CD14-positive monocyte (primary cell): ENCODE results near the gene NMBR. TPM values are rescaled to one million over a fixed set of nuclear protein-coding genes. Genes with fewer than 3 reads are reported as not detected.
"Not testable (repeated sequence)": the region's sequence is repeated elsewhere in the genome, so short reads cannot be mapped to it uniquely, and the experiment has no call there.

Experiments used
- DNase-seq, 3 donors: peaks; one replicate each; pipeline ENCODE4 v3.0.0-alpha.2; 2011 to 2022
- H2AFZ ChIP-seq: 2 replicates; pipeline ENCODE4 v1.6.0; 2012; ENCODE audit warnings: mild to moderate bottlenecking, low read depth, low read length, inconsistent platforms; ENCODE audit not compliant: insufficient read depth, poor library complexity, severe bottlenecking
- H3K27ac ChIP-seq, 2 donors: 1 replicate in 1 of 2; 2 replicates in 1 of 2; pipeline ENCODE4 v1.5.1; 2012 to 2013; ENCODE audit warnings: low read length in 2 of 2, control low read depth in 1 of 2, inconsistent platforms in 1 of 2, low read depth in 1 of 2, mild to moderate bottlenecking in 1 of 2
- H3K27me3 ChIP-seq, 2 donors: one replicate each; pipeline versions ENCODE4 v1.6.0 to v1.6.1; 2011 to 2013; ENCODE audit warnings: low read length in 2 of 2; ENCODE audit not compliant: control insufficient read depth in 2 of 2, insufficient read depth in 2 of 2
- H3K36me3 ChIP-seq, 2 donors: replicated peaks in 1 of 2; 1 replicate in 1 of 2; 2 replicates in 1 of 2; pipeline versions ENCODE4 v1.5.1 to v1.6.1; 2012 to 2013; ENCODE audit warnings: low read length in 2 of 2, control low read depth in 1 of 2, inconsistent platforms in 1 of 2, mild to moderate bottlenecking in 1 of 2; ENCODE audit not compliant: insufficient read depth in 2 of 2, control insufficient read depth in 1 of 2
- H3K4me1 ChIP-seq, 2 donors: 1 replicate in 1 of 2; 2 replicates in 1 of 2; pipeline versions ENCODE4 v1.5.1 to v1.6.1; 2012 to 2013; ENCODE audit warnings: low read length in 2 of 2, control low read depth in 1 of 2, inconsistent platforms in 1 of 2, mild to moderate bottlenecking in 1 of 2, moderate library complexity in 1 of 2; ENCODE audit not compliant: insufficient read depth in 2 of 2, control insufficient read depth in 1 of 2
- H3K4me2 ChIP-seq: replicated peaks from 2 replicates; pipeline ENCODE3; 2012; ENCODE audit warnings: low read length, moderate library complexity, mild to moderate bottlenecking; ENCODE audit not compliant: poor library complexity, severe bottlenecking; ENCODE audit errors: extremely low read depth
- H3K4me3 ChIP-seq, 3 experiments: fragments of 200-600 bp in 1 of 3; sonication (generic) in 1 of 3; replicated peaks in 1 of 3; 1 replicate in 2 of 3; 2 replicates in 1 of 3; pipeline ENCODE4 v1.5.1; 2011 to 2013; ENCODE audit warnings: low read length in 3 of 3, mild to moderate bottlenecking in 3 of 3, control low read depth in 2 of 3, low read depth in 2 of 3, inconsistent platforms in 1 of 3, moderate library complexity in 1 of 3
- H3K79me2 ChIP-seq: 2 replicates; pipeline ENCODE4 v1.6.0; 2012; ENCODE audit warnings: mild to moderate bottlenecking, control low read depth, inconsistent platforms, low read length, moderate library complexity; ENCODE audit not compliant: insufficient read depth
- H3K9ac ChIP-seq: 2 replicates; pipeline ENCODE4 v1.6.0; 2017; ENCODE audit warnings: low read length, mild to moderate bottlenecking; ENCODE audit not compliant: insufficient read depth, poor library complexity, severe bottlenecking
- H3K9me3 ChIP-seq, 2 donors: replicated peaks in 1 of 2; 1 replicate in 1 of 2; 2 replicates in 1 of 2; pipeline versions ENCODE4 v1.5.1 to v1.6.1; 2012 to 2013; ENCODE audit warnings: low read length in 2 of 2, control low read depth in 1 of 2; ENCODE audit not compliant: control insufficient read depth in 1 of 2, insufficient read depth in 1 of 2
- H4K20me1 ChIP-seq: 2 replicates; pipeline ENCODE4 v1.6.0; 2012; ENCODE audit warnings: mild to moderate bottlenecking, low read length, control low read depth, moderate library complexity; ENCODE audit not compliant: insufficient read depth
- H3K27ac Mint-ChIP-seq, 7 donors: one replicate each; pipeline ENCODE4 v1.8.0; 2020; ENCODE audit warnings: mild to moderate bottlenecking in 7 of 7, mixed read lengths in 7 of 7, moderate library complexity in 6 of 7, inconsistent platforms in 2 of 7
- H3K27me3 Mint-ChIP-seq, 3 donors: one replicate each; pipeline ENCODE4 v1.8.0; 2021 to 2022; ENCODE audit warnings: low read depth in 3 of 3, mild to moderate bottlenecking in 3 of 3, mixed read lengths in 3 of 3, moderate library complexity in 3 of 3, inconsistent platforms in 1 of 3
- H3K36me3 Mint-ChIP-seq, 2 donors: one replicate each; pipeline ENCODE4 v1.8.0; 2020; ENCODE audit warnings: mixed read lengths in 2 of 2, inconsistent platforms in 1 of 2, mild to moderate bottlenecking in 1 of 2
- H3K4me1 Mint-ChIP-seq: one replicate; pipeline ENCODE4 v1.8.0; 2020; ENCODE audit warnings: mild to moderate bottlenecking, mixed read lengths
- H3K4me3 Mint-ChIP-seq, 2 donors: one replicate each; pipeline ENCODE4 v1.8.0; 2020; ENCODE audit warnings: mild to moderate bottlenecking in 2 of 2, mixed read lengths in 2 of 2, moderate library complexity in 1 of 2
- H3K9me3 Mint-ChIP-seq, 7 donors: one replicate each; pipeline ENCODE4 v1.8.0; 2020 to 2022; ENCODE audit warnings: mixed read lengths in 7 of 7, mild to moderate bottlenecking in 6 of 7, moderate library complexity in 6 of 7, inconsistent platforms in 2 of 7
- WGBS: methylation state at CpG from one replicate; pipeline ENCODE4 v1.1.5; 2013; ENCODE audit warnings: missing lambda C conversion rate; ENCODE audit not compliant: insufficient coverage; 5-methylcytosine and 5-hydroxymethylcytosine counted together
- intact Hi-C, 2 donors: fragments of 100-400 bp; cut with micrococcal nuclease; formaldehyde crosslinking; loops; one replicate each; pipeline versions ENCODE4 v1.15.0 to v1.15.1; 2023
- polyA plus RNA-seq, 3 donors: library from polyadenylated mRNA; depleted of rRNA in 1 of 3; unstranded in 2 of 3; stranded (reverse) in 1 of 3; fragments of 300-500 nt in 2 of 3; fragments of >200 nt in 1 of 3; fragmentation: Illumina TruSeq in 2 of 3; gene quantifications; 1 replicate in 2 of 3; 2 replicates in 1 of 3; pipeline ENCODE4 v1.2.3, GENCODE V29; 2012 to 2021
- TF ChIP-seq, protein P1 (sequence below): fragments of 200-600 bp; IDR thresholded peaks from one replicate; pipeline ENCODE4 v1.8.0; 2022; ENCODE audit warnings: antibody characterized with exemption, mild to moderate bottlenecking

The NMBR gene
- polyA plus RNA-seq, 3 donors = not detected

DNA sequence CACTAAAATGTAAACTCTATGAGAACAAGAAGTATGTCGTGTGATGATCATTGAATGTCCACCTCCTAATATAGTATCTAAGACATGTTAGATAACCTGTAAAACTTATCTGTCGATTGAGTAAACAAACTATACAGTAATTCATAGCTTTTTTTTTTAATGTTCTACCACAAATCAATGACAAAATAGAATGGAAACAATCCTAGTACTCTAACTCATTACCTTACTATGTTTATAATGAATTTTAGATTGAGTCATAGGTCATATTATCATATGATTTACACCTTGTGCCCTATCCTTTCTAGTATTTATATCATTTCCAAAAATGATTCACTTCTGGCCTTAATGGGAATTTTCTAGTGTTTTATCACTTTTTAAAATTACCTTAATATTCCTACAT is 6.3 kb upstream of the NMBR start:
- peak overlapping the region in 1 of 7 donors; percentile 10 for H3K27ac Mint-ChIP-seq
- WGBS = no CpG with 5 or more reads among the region's 2 CpGs
- Histone ChIP-seq H4K20me1 (peaks cover 91% of the 10 kb centered on the region), H3K4me2 (no peak overlapping the region), H3K27ac (no peak overlapping the region), H2AFZ (no peak overlapping the region), H3K4me1 (peaks cover 9% of the 10 kb centered on the region in 2 donors), H3K4me3 (no peak overlapping the region), H3K36me3 (peaks cover 0 to 14% of the 10 kb centered on the region in 2 donors), H3K79me2 (peaks cover 98% of the 10 kb centered on the region), H3K9ac (no peak overlapping the region), H3K27me3 (no peaks in the 10 kb centered on the region), H3K9me3 (no peaks in the 10 kb centered on the region)
- no peak overlapping the region for H3K4me3 Mint-ChIP-seq
- H3K9me3 Mint-ChIP-seq = no peaks in the 10 kb centered on the region
- peaks cover 31% of the 10 kb centered on the region for H3K4me1 Mint-ChIP-seq
- TF ChIP-seq, protein P1, sequence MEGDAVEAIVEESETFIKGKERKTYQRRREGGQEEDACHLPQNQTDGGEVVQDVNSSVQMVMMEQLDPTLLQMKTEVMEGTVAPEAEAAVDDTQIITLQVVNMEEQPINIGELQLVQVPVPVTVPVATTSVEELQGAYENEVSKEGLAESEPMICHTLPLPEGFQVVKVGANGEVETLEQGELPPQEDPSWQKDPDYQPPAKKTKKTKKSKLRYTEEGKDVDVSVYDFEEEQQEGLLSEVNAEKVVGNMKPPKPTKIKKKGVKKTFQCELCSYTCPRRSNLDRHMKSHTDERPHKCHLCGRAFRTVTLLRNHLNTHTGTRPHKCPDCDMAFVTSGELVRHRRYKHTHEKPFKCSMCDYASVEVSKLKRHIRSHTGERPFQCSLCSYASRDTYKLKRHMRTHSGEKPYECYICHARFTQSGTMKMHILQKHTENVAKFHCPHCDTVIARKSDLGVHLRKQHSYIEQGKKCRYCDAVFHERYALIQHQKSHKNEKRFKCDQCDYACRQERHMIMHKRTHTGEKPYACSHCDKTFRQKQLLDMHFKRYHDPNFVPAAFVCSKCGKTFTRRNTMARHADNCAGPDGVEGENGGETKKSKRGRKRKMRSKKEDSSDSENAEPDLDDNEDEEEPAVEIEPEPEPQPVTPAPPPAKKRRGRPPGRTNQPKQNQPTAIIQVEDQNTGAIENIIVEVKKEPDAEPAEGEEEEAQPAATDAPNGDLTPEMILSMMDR = no peak
- no peak for DNase-seq
- intact Hi-C loops = no loop called here
- H3K36me3 Mint-ChIP-seq = peaks cover 16 to 22% of the 10 kb centered on the region in 2 donors
- H3K27me3 Mint-ChIP-seq = no peaks in the 10 kb centered on the region

DNA sequence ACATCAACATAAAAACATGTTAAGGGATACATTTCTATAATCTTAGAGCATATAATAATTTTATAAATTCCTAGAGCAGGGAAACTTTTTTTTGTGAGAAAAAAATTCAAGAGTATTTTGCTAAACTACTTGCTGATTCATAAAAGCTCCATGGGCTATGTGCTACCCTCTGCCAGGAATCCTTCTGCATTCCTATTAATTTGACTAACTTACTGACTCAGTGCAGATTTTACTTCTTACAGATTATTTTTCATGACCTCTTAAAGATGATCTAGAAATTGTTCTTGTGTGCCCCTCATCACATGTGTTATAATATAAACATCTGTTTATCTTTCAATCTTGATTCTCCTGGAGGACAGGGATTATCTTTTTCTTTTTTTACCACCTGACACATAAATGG is 5.8 kb upstream of the NMBR start:
- no peaks in the 10 kb centered on the region for H3K9me3 ChIP-seq
- H3K4me3 Mint-ChIP-seq = no peak overlapping the region
- H3K9ac ChIP-seq = no peak overlapping the region
- H3K36me3 ChIP-seq = peaks cover 0 to 14% of the 10 kb centered on the region in 2 donors
- H3K27me3 Mint-ChIP-seq = no peaks in the 10 kb centered on the region
- peaks cover 36% of the 10 kb centered on the region for H3K4me1 Mint-ChIP-seq
- peaks cover 14% of the 10 kb centered on the region in 2 donors for H3K4me1 ChIP-seq
- H3K27ac ChIP-seq = no peak overlapping the region
- H3K27me3 ChIP-seq = no peaks in the 10 kb centered on the region
- H3K36me3 Mint-ChIP-seq = peaks cover 16 to 22% of the 10 kb centered on the region in 2 donors
- H4K20me1 ChIP-seq = peaks cover 88% of the 10 kb centered on the region
- H3K9me3 Mint-ChIP-seq = no peaks in the 10 kb centered on the region
- DNase-seq = no peak
- H3K79me2 ChIP-seq = peaks cover 98% of the 10 kb centered on the region
- no peak overlapping the region for H2AFZ ChIP-seq
- no peak overlapping the region for H3K4me3 ChIP-seq
- H3K4me2 ChIP-seq = no peak overlapping the region
- H3K27ac Mint-ChIP-seq = peak overlapping the region in 1 of 7 donors; percentile 10
- intact Hi-C loops = no loop called here
- TF ChIP-seq, protein P1 = no peak

DNA sequence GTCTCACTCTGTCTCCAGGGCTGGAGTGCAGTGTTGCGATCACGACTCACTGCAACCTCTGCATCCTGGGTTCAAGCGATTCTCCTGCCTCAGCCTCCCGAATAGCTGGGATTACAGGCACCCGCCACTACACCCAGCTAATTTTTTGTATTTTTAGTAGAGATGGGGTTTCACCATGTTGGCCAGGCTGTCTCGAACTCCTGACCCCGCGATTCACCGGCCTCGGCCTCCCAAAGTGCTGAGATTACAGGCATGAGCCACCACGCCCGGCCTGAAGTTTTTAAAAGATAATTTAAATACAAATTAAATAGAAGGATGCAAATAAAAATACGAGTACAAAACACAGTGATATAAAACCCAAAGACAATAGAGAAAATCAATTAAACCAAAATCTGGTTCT is 5.4 kb downstream of the NMBR start:
- H3K4me2 ChIP-seq, H3K36me3 ChIP-seq, H3K4me1 ChIP-seq, H3K4me3 ChIP-seq, H3K4me1 Mint-ChIP-seq, intact Hi-C loops, H3K9me3 ChIP-seq, H3K9me3 Mint-ChIP-seq, H3K9ac ChIP-seq, H3K27me3 Mint-ChIP-seq, DNase-seq, H3K27ac Mint-ChIP-seq, H3K79me2 ChIP-seq, H4K20me1 ChIP-seq, H2AFZ ChIP-seq, H3K27ac ChIP-seq, H3K36me3 Mint-ChIP-seq, H3K4me3 Mint-ChIP-seq, H3K27me3 ChIP-seq: not testable (repeated sequence)
- WGBS = no CpG with 5 or more reads among the region's 13 CpGs
